GM21825 (cell line): ENCODE measurements around the gene DDX1.
"Not testable (repeated sequence)": the region's sequence is repeated elsewhere in the genome, so short reads cannot be mapped to it uniquely, and the experiment has no call there.

ENCODE experiments used
- ATAC-seq: cut with Tn5 transposase; IDR thresholded peaks from one replicate; pipeline ENCODE4 v1.9.1; 2021; ENCODE audit warnings: mild to moderate bottlenecking, moderate library complexity; ENCODE audit not compliant: unreplicated experiment

The DDX1 gene

DNA sequence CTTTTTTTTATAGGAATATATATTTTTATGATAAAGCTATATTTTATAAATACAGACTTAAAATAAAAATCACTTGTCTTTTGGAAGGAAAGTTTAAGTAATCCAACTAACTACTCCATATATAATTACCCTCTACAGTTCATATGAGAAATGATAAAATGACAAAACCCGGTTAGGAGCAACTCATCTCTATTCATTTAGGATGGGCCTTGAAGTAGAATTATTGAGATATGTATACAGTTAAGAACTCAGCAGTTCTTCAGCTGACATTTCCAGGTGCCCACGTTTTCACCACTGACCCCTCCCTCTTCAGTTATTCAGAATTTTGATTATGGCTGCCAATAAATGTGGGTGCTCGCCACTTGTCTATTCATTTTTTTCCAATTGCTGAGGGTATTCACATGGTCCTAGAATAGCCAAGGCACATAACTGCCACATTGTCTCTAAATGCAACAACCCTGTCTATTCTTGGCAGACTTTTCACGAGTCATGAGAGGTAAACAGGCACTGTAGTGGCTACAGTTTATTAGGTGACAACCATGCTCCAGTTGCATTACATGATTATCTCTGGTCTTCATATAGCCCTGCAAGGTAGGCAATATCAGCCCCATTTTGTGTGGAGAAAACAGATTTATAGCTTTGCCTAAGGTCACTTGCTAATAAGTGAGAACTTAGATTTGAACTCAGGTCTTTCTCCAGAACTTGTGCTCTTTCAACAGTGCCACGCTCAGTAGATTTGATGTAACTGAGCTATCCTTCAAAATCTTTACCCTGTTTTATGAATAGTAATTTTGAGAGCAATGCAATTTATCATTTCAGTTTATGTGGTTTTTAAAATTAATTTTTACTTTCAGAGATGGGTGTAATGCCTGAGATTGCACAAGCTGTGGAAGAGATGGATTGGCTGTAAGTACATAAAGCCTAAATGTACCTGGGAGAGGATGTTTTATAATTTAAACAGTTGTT lies 2.9 kb downstream of the DDX1 start:
- no peak for ATAC-seq

DNA sequence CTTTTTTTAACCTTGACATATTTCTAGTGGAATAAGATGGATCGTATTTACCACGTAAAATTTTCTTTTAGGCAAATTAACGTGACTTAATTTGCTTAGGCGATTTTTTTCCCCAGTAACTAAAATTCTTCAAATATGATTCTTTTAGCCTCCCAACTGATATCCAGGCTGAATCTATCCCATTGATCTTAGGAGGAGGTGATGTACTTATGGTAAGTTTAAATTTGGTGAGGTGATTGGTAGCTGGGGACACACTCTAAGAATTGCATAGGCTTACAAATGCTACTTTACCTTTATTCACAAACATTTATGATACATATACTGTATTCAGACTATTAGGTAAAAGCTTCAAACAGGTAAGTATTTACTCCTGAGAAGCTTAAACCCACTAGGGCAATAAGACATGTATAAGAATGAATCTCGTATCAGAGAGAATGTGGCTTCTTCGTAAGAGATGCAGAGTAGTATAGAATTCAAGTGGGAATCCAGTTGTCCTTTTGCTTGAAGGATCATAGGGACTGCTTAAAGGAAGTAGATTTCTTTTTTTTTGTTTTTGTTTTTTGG lies 3.8 kb downstream of the DDX1 start:
- ATAC-seq: no peak

DNA sequence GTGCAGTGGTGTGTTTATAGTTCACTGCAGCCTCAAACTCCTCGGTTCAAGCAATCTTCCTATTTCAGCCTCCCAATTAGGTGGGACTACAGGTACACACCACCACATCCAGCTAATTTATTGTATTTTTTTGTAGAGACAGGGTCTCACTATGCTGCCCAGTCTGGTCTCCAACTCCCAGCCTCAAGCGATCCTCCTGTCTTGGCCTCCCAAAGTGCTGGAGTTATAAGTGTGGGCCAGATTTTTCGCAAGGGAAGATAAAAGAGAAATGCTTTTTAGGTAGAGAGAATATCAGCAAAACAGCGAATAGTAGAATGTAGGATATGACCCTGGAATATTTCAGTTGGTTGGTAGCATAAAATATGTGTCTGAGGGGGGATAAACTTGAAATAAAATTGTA lies 4.3 kb downstream of the DDX1 start:
- ATAC-seq: no peak

DNA sequence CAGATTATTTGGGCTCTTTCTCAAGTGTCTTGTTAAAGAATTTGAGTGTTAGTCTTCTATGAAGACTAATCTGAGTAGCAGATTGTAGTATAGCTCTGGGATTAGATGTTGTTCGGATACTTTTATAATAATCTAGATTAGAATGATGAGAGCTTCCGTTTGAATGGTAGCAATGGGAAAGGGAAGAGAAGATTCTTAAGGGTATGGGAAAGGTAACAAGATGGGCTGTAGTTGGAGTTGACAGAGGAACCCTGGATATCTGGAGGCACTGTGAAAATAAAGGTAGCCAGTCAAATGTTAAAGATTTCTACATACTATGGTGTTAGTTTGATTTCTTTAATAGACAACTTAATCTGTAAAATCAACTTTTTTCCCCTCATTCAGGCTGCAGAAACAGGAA lies 4.7 kb downstream of the DDX1 start:
- ATAC-seq: no peak

DNA sequence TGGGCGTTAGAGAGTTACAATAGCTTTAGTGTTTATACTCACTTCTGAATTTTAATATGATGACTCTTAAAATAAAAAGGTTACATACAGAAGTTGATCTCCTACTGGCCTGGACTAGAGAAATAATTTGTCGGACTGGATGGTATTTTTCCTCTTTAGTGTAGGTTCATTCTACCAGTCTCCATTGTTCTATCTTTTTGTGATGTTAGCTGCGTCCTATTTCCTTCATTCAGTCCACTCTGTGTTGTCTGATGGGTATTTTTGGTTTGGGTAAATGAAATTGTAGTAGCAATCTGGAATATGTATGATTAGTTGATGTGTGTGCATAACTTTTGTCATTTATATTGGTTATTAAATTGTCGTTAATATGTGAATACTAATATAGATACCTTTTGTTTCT lies 5.3 kb downstream of the DDX1 start:
- no peak for ATAC-seq

DNA sequence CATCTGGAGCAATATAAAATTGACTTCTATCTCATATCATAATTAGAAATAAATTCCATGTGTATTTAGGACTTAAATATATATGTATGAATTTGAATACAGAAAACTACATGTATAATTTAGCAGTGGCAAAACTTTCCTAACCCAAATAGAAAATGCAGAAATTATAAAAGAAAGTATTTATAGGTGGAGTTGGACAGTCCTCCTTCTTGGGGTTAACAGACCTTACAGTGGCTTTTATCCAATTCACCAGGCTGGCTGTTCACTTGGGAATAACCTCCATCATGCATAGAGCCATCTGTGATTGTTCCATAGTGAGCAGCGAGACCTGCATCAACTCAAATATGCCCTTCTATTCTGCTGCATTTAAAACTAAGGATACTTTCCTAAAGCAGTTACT lies 8.3 kb downstream of the DDX1 start:
- ATAC-seq: no peak

DNA sequence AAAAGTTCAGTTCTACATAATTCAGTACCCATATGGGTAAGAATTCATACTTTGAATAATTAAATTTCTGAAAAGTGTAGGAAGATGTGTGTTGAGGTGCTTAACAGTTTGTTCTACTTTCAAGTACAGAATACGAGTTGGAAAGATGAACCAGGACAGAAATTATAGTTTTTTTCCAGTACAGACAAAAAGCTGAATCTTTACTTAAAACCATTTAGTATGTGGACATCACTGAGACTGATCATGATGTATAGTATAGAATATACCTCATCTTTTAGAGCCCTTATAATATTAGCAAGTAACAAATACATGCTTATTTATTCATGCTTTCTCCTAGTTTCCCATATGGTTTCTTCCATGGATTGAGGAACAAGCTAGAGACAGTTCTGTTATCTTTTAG lies 10.0 kb downstream of the DDX1 start:
- ATAC-seq: no peak

DNA sequence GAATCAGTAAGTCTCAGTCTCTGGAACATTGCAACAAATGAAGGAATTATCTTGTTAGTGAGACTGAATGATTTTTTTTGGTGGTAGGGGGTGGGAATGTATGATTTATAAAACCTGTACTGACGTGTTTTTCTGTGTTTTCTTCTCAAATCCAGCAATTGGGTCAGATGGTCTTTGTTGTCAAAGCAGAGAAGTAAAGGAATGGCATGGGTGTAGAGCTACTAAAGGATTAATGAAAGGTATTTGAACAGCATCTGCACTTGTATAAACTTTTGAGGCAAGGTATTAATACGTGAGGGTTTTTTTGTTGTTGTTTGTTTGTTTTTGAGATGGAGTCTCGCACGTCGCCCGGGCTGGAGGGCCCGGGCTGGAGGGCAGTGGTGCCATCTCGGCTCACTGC lies 10.7 kb downstream of the DDX1 start:
- no peak for ATAC-seq

DNA sequence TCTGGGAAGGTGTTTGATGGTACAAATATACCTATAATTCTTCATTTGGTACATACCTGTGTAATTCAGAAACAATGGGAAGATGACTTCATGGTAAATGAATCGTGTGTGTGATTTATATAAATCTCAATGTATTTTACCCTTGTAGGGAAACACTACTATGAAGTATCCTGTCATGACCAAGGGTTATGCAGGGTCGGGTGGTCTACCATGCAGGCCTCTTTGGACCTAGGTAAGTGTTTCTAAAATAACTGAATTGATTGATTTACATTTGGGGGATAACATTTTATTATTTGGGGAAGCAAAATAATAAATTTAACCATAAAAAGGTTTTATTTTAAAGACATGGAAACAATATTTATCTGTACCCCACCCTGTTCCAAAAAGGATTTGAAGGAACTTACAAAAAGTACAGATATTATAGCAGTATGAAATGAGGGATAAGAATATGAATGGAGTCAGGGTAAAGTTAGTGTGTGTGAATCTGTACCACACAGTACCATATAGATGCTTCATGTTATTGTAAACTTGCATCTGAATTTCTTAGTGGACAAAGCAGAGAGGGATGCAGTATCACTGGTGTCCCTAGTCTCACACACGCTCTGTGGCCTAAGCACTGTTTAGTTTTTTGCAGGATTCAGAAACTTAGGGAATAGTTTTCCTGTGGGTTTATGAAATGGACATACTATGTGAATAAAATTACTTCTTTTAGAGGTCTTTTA lies 11.5 kb downstream of the DDX1 start:
- no peak for ATAC-seq

DNA sequence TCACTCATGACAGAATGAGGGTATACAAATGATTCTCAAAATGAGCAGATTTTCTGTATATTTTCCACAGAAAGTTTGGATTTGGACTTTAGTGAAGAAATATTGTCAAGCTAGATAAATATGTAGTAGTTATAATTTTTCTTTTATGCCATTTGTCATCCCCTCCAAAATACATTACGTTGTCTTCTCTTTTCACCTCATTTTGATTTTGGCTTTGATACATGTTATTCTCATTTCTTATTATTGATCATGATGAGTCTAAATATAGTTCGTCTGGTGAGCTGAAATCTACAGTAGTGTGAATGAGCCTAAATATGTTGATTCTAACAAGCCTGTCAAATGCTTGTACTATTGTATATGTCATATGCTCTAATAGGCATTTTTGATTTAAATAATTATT lies 12.3 kb downstream of the DDX1 start:
- no peak for ATAC-seq

DNA sequence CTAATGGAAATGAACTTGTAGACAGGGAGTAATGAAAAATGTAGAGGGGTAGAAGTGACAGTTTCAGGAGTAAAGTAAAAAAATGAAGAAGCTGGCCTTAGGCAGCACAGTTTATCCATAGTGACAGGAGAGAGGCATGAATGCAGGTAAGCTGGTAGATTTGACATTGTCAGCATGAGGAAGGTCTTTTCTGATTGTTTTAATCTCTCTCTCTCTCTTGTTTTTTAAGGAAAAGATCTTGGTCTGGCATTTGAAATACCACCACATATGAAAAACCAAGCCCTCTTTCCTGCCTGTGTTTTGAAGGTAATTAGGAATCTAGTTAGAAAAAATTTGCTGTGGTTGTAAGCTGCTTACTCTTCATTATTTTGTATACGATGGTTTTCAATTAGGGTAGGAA lies 14.1 kb downstream of the DDX1 start:
- ATAC-seq: no peak

DNA sequence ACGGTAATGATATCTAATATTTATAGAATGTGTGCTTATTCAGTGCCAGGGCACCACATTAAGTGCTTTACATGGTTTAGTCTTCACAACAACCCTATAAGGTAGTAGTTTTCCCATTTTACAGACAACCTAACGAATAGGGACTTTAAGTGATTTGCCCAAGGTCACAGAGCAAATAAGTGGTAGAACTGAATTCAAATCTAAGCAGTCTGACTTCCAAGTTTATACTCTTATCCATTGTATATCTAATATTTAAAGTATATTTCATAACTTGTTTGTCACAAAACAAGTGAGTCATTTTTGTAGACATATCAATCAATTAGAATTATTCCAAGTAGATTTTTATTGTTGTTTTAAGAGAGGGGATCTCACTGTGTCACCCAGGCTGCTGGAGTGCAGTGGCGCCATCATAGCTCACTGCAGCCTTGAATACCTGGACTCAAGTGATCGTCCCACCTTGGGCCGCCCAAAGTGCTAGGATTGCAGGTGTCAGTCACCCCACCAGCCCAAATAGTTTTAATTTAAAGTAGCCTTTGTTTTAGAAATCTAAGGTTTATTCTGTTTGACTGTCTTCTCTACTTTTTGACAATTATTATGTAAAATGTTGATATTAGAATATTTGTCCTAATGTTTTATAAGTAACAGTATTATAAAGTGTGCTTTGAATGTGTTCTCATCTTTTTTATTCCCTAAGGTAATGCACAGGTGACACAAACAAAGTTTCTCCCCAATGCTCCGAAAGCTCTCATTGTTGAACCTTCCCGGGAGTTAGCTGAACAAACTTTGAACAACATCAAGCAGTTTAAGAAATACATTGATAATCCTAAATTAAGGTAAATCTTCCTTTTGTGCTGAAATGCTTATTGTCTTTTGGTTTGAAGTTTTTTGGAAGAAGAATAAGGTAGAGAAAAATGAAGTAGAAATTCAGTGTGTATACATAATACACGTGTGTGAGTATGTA lies 15.1 kb downstream of the DDX1 start:
- ATAC-seq: no peak

DNA sequence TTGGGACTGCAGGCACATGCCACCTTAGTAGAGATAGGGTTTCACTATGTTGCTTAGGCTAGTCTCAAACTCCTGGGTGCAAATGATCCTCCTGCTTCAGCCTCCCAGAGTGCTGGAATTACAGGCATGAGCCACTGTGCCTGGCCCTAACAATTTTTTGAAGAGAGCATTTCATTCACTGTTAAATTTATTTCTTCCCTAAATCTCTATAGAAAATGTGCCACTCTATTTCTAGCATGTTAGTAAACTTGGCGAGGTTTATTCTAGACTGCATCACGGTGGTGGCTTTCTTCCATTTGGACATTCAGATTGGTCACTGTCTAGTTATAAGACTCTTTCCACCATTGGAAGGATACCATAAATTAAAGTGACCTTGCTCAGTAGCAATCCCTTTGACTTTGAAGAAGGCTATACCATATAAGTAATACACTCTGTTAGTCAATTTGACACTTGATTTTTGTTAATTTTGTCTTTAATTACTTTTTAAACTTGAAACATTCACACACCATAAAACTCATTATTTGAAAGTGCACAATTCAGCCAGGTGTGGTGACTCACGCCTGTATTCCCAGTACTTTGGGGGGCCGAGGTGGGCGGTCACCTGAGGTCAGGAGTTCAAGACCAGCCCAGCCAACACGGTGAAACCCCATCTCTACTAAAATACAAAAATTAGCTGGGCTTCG lies 16.2 kb downstream of the DDX1 start:
- no peak for ATAC-seq

DNA sequence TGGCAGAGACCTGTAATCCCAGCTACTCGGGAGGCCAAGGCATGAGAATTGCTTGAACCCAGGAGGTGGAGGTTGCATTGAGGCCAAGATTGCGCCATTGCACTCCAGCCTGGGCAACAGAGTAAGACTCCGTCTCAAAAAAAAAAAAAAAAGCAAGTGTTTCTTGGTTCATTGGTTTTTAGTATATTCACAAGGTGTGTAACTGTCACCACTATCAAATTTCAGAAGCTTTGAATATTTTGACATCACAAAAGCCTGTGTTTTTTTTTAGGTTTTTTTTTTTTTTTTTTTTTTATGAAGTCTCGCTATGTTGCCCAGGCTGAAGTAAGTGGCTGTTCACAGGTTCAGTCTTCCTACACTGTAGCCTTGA lies 16.7 kb downstream of the DDX1 start:
- no peak for ATAC-seq

DNA sequence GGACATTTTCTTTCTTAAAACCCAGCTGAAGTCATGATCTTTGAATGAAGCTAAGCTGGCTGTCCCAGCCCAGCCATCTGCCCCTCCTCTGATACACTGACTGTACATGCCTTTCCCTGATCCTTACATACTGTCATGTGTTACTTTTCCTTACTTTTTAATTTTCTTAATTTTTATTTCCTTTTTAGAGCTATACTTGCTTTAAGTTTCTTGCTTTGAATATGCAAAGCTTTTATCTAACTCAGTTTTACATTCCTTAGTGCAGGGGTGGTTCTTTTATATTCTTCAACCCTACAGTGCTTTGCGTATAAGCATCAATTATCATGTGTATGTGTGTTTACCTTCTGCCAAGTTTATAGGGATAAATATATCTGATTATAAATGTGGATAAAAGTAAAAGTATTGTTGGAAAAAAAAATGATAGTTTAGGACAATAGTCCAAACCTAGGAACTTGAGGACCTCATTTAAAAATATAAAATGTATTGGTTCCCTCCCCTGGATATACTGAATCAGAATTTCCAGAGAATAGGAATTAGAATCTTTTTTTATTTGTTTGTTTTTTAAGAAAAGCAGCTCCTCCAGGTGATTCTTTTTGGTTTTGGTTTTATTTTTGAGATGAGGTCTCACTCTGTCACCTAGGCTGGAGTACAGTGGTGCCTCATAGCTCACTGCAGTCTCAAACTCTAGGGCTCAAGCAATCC lies 17.8 kb downstream of the DDX1 start:
- no peak for ATAC-seq

DNA sequence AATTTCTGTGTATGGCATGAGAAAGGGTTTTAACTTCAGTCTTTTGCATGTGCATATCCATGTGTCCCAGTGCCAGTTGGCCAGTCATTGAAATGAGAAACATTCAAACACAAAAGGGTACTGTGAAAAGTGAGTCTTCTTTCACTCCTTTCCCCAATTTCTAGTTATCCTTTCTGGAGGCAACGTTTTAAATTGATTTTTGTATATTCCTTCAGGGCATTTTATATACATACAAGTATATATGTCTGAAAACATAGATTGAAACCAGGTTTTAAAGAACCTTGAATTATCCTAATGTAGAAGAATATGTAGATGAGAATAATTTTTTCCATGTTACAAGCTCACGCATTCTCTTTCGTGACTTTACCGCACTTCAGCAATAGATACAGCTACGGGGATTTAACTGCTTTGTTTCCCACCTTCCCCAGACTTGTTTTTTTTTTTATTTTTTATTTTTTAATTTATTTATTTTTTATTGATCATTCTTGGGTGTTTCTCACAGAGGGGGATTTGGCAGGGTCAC lies 18.8 kb downstream of the DDX1 start:
- no peak for ATAC-seq

DNA sequence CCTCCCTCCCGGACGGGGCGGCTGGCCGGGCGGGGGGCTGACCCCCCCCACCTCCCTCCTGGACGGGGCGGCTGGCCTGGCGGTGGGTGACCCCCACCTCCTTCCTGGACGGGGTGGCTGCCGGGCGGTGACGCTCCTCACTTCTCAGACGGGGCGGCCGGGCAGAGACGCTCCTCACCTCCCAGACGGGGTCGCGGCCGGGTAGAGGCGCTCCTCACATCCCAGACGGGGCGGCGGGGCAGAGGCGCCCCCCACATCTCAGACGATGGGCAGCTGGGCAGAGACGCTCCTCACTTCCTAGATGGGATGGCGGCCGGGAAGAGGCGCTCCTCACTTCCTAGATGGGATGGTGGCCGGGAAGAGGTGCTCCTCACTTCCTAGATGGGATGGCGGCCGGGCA lies 20.4 kb downstream of the DDX1 start:
- ATAC-seq: not testable (repeated sequence)

DNA sequence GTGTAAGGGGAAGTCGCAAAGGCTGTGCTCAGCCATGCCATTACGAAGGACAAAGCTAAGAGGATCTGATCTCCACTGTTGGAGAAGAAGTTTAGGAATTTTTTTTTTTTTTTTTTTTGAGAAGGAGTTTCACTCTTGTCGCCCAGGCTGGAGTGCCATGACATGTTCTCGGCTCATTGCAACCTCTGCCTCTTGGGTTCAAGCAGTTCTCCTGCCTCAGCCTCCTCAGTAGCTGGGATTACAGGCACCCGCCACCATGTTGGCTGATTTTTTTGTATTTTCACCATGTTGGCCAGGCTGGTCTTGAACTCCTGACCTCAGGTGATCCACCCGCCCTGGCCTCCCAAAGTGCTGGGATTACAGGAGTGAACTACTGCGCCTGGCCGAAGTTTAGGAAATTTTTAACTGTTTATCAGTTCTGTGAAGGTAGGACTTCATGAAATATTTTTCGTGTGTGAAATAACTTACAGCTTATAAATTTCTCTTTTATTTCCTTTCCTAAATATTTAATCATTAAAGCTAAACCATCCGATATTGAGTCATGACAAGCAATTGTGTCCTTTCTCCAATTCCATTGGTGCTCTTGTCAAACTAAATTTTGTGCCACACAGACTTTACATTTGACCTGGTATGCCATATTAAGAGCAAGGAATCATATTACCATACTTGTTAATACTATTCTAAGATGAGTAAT lies 22.2 kb downstream of the DDX1 start:
- no peak for ATAC-seq
